DND-41 (cell line): ENCODE results near the gene BTBD2.
A peak's percentile ranks its signal among the peaks of the same experiment; 100 is the strongest.

Source experiments
- ATAC-seq: fragments of 200-7000 bp; cut with Tn5 transposase; 3 replicates; pipeline ENCODE4 v1.9.1; 2021; ENCODE audit warnings: low read depth; ENCODE audit not compliant: insufficient read depth
- DNase-seq: peaks from one replicate; pipeline ENCODE4 v3.0.0-alpha.2; 2020
- H2AFZ ChIP-seq: 2 replicates; pipeline ENCODE4 v1.6.0; 2012; ENCODE audit warnings: low read depth, low read length
- H3K27ac ChIP-seq: 2 replicates; pipeline ENCODE4 v1.5.1; 2012; ENCODE audit warnings: low read length, inconsistent platforms
- H3K27me3 ChIP-seq: fragments of 200-600 bp; sonication (generic); 2 replicates; pipeline ENCODE4 v1.6.0; 2012; ENCODE audit warnings: low read length, mild to moderate bottlenecking, inconsistent platforms; ENCODE audit not compliant: insufficient read depth, poor library complexity
- H3K36me3 ChIP-seq: 2 replicates; pipeline ENCODE4 v1.5.1; 2012; ENCODE audit warnings: low read length, inconsistent platforms; ENCODE audit not compliant: insufficient read depth
- H3K4me1 ChIP-seq: 2 replicates; pipeline ENCODE4 v1.5.1; 2012; ENCODE audit warnings: mild to moderate bottlenecking, low read length; ENCODE audit not compliant: insufficient read depth
- H3K4me2 ChIP-seq: 2 replicates; pipeline ENCODE4 v1.6.0; 2012; ENCODE audit warnings: mild to moderate bottlenecking, moderate library complexity, low read length, inconsistent platforms; ENCODE audit not compliant: insufficient read depth
- H3K4me3 ChIP-seq, 2 experiments: fragments of 200-600 bp in 1 of 2; shearing (Covaris generic) in 1 of 2; 2 replicates each; pipeline ENCODE4 v1.5.1; 2012 to 2016; ENCODE audit warnings: inconsistent platforms in 2 of 2, low read length in 2 of 2, mild to moderate bottlenecking in 2 of 2, low read depth in 1 of 2, moderate library complexity in 1 of 2
- H3K79me2 ChIP-seq: 2 replicates; pipeline ENCODE4 v1.6.0; 2012; ENCODE audit warnings: low read length, inconsistent platforms; ENCODE audit not compliant: insufficient read depth
- H3K9ac ChIP-seq: 2 replicates; pipeline ENCODE4 v1.6.0; 2012; ENCODE audit warnings: low read depth, mild to moderate bottlenecking, inconsistent platforms, low read length, moderate library complexity
- H3K9me3 ChIP-seq: 2 replicates; pipeline ENCODE4 v1.5.1; 2012; ENCODE audit warnings: low read length, moderate library complexity, mild to moderate bottlenecking, inconsistent platforms; ENCODE audit not compliant: insufficient read depth, severe bottlenecking
- H4K20me1 ChIP-seq: 2 replicates; pipeline ENCODE4 v1.6.0; 2012; ENCODE audit warnings: low read length; ENCODE audit not compliant: insufficient read depth
- CTCF ChIP-seq: IDR thresholded peaks from 2 replicates; pipeline ENCODE4 v1.5.1; 2012; ENCODE audit warnings: borderline replicate concordance, low read length, moderate library complexity, mild to moderate bottlenecking; ENCODE audit not compliant: poor library complexity, severe bottlenecking; ENCODE audit errors: extremely low read depth
- EZH2 ChIP-seq: IDR thresholded peaks from 3 replicates; pipeline ENCODE4 v1.6.1; 2012; ENCODE audit warnings: borderline replicate concordance, low read depth, mild to moderate bottlenecking, moderate library complexity, low read length, inconsistent platforms; ENCODE audit not compliant: severe bottlenecking

Gene BTBD2

GRCh38 chr19:2049741-2050348 is 34.3 kb upstream of the BTBD2 start:
- H3K9ac ChIP-seq, result peak overlapping the region; percentile 91
- H3K4me3 ChIP-seq, result peak overlapping the region; percentile 84 to 89
- H3K4me2 ChIP-seq, result peak overlapping the region; percentile 96
- ATAC-seq (peak; percentile 63), DNase-seq (peak; percentile 77)
- H3K79me2 ChIP-seq, result peaks cover 50% of the 10 kb centered on the region
- peaks cover 47% of the 10 kb centered on the region for H3K4me1 ChIP-seq
- H4K20me1 ChIP-seq, result peaks cover 56% of the 10 kb centered on the region
- TF ChIP-seq EZH2, result no peak
- no peak for TF ChIP-seq CTCF
- H3K27ac ChIP-seq, result peak overlapping the region; percentile 74
- H2AFZ ChIP-seq, result no peak overlapping the region
- no peaks in the 10 kb centered on the region for H3K9me3 ChIP-seq
- no peaks in the 10 kb centered on the region for H3K27me3 ChIP-seq
- H3K36me3 ChIP-seq, result peaks cover 41% of the 10 kb centered on the region; the same call in 1 of the 2 replicates

- no peak for ATAC-seq
- Histone ChIP-seq H2AFZ (no peak overlapping the region), H4K20me1 (peaks cover 63% of the 10 kb centered on the region), H3K9ac (peak overlapping the region; percentile 91), H3K27ac (peak overlapping the region; percentile 74), H3K27me3 (no peaks in the 10 kb centered on the region), H3K9me3 (no peaks in the 10 kb centered on the region), H3K4me3 (peak overlapping the region; percentile 84 to 89; a peak in 3 of 4 replicates), H3K4me1 (peaks cover 51% of the 10 kb centered on the region), H3K79me2 (peaks cover 50% of the 10 kb centered on the region), H3K36me3 (peaks cover 48% of the 10 kb centered on the region; the same call in 1 of the 2 replicates), H3K4me2 (peak overlapping the region; percentile 96)
- no peak for DNase-seq
- TF ChIP-seq CTCF, result no peak
- TF ChIP-seq EZH2, result no peak
These were observed 33.6 kb upstream of the BTBD2 start for GRCh38 chr19:2048959-2049740.

GRCh38 chr19:2048104-2048958 is 32.8 kb upstream of the BTBD2 start:
- Histone ChIP-seq H3K9me3 (no peaks in the 10 kb centered on the region), H3K79me2 (peaks cover 50% of the 10 kb centered on the region), H3K9ac (peak overlapping the region; percentile 91; the same call in 1 of the 2 replicates), H3K36me3 (peaks cover 49% of the 10 kb centered on the region), H3K27ac (peak overlapping the region; percentile 74; the same call in 1 of the 2 replicates), H3K4me1 (peaks cover 53% of the 10 kb centered on the region), H3K4me3 (peak overlapping the region in 1 of 2 experiments; percentile 89; a peak in 1 of 4 replicates), H3K4me2 (peak overlapping the region; percentile 96), H4K20me1 (peaks cover 65% of the 10 kb centered on the region), H3K27me3 (no peaks in the 10 kb centered on the region), H2AFZ (no peak overlapping the region)
- no peak for TF ChIP-seq CTCF
- no peak for TF ChIP-seq EZH2
- DNase-seq (no peak), ATAC-seq (no peak)
